Nucleus accumbens (tissue), 56 donors: ENCODE data around the gene RPL14.

Experiments
- DNase-seq, 56 donors: peaks; one replicate each; lab custom pipeline; 2025; lab: John Stamatoyannopoulos, UW

Gene RPL14

DNA sequence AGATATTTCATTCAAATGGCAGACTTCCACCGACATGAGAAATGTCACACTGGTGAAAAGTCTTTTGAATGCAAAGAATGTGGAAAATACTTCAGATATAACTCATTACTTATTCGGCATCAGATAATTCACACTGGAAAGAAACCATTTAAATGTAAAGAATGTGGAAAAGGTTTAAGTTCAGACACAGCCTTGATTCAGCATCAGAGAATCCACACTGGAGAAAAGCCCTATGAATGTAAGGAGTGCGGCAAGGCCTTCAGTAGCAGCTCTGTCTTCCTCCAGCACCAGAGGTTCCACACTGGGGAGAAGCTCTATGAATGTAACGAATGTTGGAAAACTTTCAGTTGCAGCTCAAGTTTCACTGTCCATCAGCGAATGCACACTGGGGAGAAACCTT is 59.1 kb downstream of the RPL14 start:
- no peak for DNase-seq

DNA sequence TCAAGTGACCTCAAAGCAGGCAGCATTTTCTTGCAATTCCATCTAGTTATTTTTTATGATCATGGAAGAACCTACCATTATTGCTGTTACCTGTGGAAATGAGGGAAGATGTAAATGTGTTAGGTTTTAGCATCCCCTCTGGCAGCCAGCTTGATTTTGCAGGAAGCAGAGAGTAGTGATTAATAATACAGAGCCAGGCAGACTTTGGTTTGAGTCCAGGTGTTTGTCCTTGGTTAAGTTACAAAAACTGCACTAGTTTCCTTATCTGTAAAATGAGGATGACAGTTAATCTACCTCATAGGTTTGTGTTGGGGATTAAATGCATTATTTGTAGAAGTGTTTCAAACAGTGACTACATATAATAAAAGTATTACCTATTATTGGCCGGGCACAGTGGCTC is 60.9 kb downstream of the RPL14 start:
- DNase-seq: no peak
